Measurements from ENCODE around the gene ARNT2.

The ARNT2 gene

DNA sequence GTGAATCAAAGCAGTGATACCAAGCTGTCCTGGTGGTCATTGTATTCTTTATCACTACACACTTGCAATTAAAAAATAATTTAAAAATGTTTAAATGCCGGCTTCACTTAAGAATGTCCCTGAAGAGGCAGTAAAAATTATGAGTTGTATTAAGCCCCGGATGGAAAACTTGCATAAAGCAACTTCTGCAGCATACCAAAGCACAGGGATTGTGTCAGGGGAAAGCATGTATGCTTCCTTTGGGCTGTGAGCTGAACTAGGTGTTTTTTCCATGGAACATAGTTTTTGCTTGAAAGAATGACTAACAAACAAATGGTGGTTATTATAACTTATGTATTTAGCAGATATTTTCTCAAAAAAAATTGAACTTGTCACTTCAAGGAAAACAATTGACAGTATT, 143.1 kb downstream of the ARNT2 start:
- DNase-seq (ENCODE audit: insufficient read length, low spot score) (no peak), FAIRE-seq (no peak)
- no peak for TF ChIP-seq POU2F2 (IDR thresholded peaks at IDR 0.05; ENCODE audit: low read depth, low read length)
- no peak for TF ChIP-seq POLR2AphosphoS5 (IDR thresholded peaks at IDR 0.05; ENCODE audit: low read depth, low read length)
- TF ChIP-seq SPI1 (IDR thresholded peaks at IDR 0.05; ENCODE audit: low read depth, low read length): no peak
- no peak for TF ChIP-seq TAF1 (IDR thresholded peaks at IDR 0.05; ENCODE audit: low read depth, low read length)
- no peak for TF ChIP-seq POLR2A (IDR thresholded peaks at IDR 0.05; ENCODE audit: low read depth, low read length)
- no peak for TF ChIP-seq PAX5 (IDR thresholded peaks at IDR 0.05; ENCODE audit: insufficient read depth, low read length, severe bottlenecking)

GRCh38 chr15:80549191-80549590, 145.0 kb downstream of the ARNT2 start:
- DNase-seq (ENCODE audit: insufficient read length, low spot score) (no peak), FAIRE-seq (no peak)
- no peak for TF ChIP-seq POU2F2 (IDR thresholded peaks at IDR 0.05; ENCODE audit: low read depth, low read length)

GRCh38 chr15:80549654-80550053, 145.5 kb downstream of the ARNT2 start:
- DNase-seq (ENCODE audit: insufficient read length, low spot score): no peak
- TF ChIP-seq SPI1 (IDR thresholded peaks at IDR 0.05; ENCODE audit: low read depth, low read length): no peak
- no peak for TF ChIP-seq PAX5 (IDR thresholded peaks at IDR 0.05; ENCODE audit: insufficient read depth, low read length, severe bottlenecking)
- TF ChIP-seq TAF1 (IDR thresholded peaks at IDR 0.05; ENCODE audit: low read depth, low read length): no peak
- no peak for TF ChIP-seq POLR2AphosphoS5 (IDR thresholded peaks at IDR 0.05; ENCODE audit: low read depth, low read length)
- no peak for TF ChIP-seq POU2F2 (IDR thresholded peaks at IDR 0.05; ENCODE audit: low read depth, low read length)
- no peak for TF ChIP-seq POLR2A (IDR thresholded peaks at IDR 0.05; ENCODE audit: low read depth, low read length)
- no peak for FAIRE-seq

- no peak for DNase-seq (ENCODE audit: insufficient read length, low spot score)
- TF ChIP-seq TAF1 (IDR thresholded peaks at IDR 0.05; ENCODE audit: low read depth, low read length): no peak
- no peak for TF ChIP-seq POLR2AphosphoS5 (IDR thresholded peaks at IDR 0.05; ENCODE audit: low read depth, low read length)
- no peak for TF ChIP-seq SPI1 (IDR thresholded peaks at IDR 0.05; ENCODE audit: low read depth, low read length)
- no peak for TF ChIP-seq POU2F2 (IDR thresholded peaks at IDR 0.05; ENCODE audit: low read depth, low read length)
- no peak for TF ChIP-seq POLR2A (IDR thresholded peaks at IDR 0.05; ENCODE audit: low read depth, low read length)
- TF ChIP-seq PAX5 (IDR thresholded peaks at IDR 0.05; ENCODE audit: insufficient read depth, low read length, severe bottlenecking): no peak
- no peak for FAIRE-seq
These were observed 146.2 kb downstream of the ARNT2 start for GRCh38 chr15:80550219-80550907.

GRCh38 chr15:80550908-80551260, 146.7 kb downstream of the ARNT2 start:
- DNase-seq (ENCODE audit: insufficient read length, low spot score) (no peak), FAIRE-seq (no peak)
- no peak for TF ChIP-seq PAX5 (IDR thresholded peaks at IDR 0.05; ENCODE audit: insufficient read depth, low read length, severe bottlenecking)
- peak; percentile 10; the same call in 1 of the 2 replicates for TF ChIP-seq SPI1 (IDR thresholded peaks at IDR 0.05; ENCODE audit: low read depth, low read length)
- TF ChIP-seq POLR2AphosphoS5 (IDR thresholded peaks at IDR 0.05; ENCODE audit: low read depth, low read length): no peak
- no peak for TF ChIP-seq POU2F2 (IDR thresholded peaks at IDR 0.05; ENCODE audit: low read depth, low read length)
- no peak for TF ChIP-seq POLR2A (IDR thresholded peaks at IDR 0.05; ENCODE audit: low read depth, low read length)

GRCh38 chr15:80551348-80551747, 147.2 kb downstream of the ARNT2 start:
- no peak for FAIRE-seq
- no peak for DNase-seq (ENCODE audit: insufficient read length, low spot score)
- TF ChIP-seq POLR2A (IDR thresholded peaks at IDR 0.05; ENCODE audit: low read depth, low read length) (no peak), POLR2AphosphoS5 (IDR thresholded peaks at IDR 0.05; ENCODE audit: low read depth, low read length) (no peak)

DNA sequence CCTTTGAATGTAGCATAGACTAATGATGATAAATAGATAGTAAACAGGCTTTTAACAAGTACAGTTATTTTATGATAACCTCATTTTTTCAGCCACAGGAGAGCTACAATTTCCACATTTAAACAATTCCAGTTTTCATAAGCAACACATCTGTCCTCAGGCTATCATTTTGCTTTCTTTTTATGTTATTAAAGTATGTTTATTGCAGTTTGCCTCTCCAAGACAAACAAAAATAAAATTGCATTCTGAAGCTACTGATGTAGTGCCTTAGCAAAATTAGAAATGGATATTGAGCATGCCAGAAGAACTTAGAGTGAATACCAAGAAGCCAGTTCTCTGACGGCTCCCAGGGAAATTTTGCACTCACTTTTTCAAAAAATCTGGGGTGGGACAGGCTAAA, 150.4 kb downstream of the ARNT2 start:
- TF ChIP-seq POLR2AphosphoS5 (IDR thresholded peaks at IDR 0.05; ENCODE audit: low read depth, low read length): no peak
- TF ChIP-seq POU2F2 (IDR thresholded peaks at IDR 0.05; ENCODE audit: low read depth, low read length): no peak
- TF ChIP-seq TAF1 (IDR thresholded peaks at IDR 0.05; ENCODE audit: low read depth, low read length): no peak
- no peak for TF ChIP-seq PAX5 (IDR thresholded peaks at IDR 0.05; ENCODE audit: insufficient read depth, low read length, severe bottlenecking)
- TF ChIP-seq POLR2A (IDR thresholded peaks at IDR 0.05; ENCODE audit: low read depth, low read length): no peak
- no peak for TF ChIP-seq SPI1 (IDR thresholded peaks at IDR 0.05; ENCODE audit: low read depth, low read length)
- no peak for FAIRE-seq

GRCh38 chr15:80556694-80557367, 152.6 kb downstream of the ARNT2 start:
- FAIRE-seq: no peak
- DNase-seq (ENCODE audit: insufficient read length, low spot score): no peak
- TF ChIP-seq POLR2AphosphoS5 (IDR thresholded peaks at IDR 0.05; ENCODE audit: low read depth, low read length): no peak
- no peak for TF ChIP-seq POLR2A (IDR thresholded peaks at IDR 0.05; ENCODE audit: low read depth, low read length)
- TF ChIP-seq TAF1 (IDR thresholded peaks at IDR 0.05; ENCODE audit: low read depth, low read length): no peak
- TF ChIP-seq SPI1 (IDR thresholded peaks at IDR 0.05; ENCODE audit: low read depth, low read length): no peak
- TF ChIP-seq PAX5 (IDR thresholded peaks at IDR 0.05; ENCODE audit: insufficient read depth, low read length, severe bottlenecking): no peak
- no peak for TF ChIP-seq POU2F2 (IDR thresholded peaks at IDR 0.05; ENCODE audit: low read depth, low read length)

More for the DNA sequence above, 150.4 kb downstream of the ARNT2 start:
- no peak for DNase-seq (ENCODE audit: insufficient read length, low spot score)

DNA sequence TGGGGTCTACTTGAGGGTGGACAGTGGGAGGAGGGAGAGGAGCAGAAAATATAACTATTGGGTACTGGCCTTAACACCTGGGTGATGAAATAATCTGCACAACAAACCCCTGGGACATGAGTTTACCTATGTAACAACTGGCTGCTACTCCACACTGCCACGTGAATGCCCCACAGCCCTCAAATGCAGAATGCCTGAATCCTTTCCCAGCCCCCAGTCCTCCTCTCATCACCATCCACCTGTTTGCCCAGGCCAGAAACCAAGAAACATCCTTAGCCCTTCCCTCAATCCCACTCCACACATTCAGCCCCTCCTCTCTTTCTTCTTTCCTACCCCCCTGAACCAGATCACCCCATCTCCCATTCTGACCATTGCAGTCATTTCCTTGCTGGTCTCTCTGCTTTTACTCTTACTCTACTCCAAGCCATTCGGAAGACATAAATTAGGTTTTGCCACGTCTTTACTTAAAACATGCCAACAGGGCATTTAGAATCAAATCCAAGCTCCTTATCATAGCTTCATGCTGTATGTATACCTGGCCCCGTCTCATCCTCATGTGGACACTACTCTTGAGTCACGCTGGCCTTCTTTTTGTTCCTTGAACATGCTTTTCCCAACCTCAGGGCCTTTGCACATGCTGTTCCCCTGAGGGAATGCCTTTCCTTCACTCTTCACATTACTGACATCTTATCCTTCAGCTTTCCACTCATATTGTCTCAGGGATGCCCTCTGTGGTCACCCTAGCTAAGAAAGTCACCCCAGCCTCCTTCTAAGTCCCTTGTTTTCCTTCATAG, 153.5 kb downstream of the ARNT2 start:
- DNase-seq (ENCODE audit: insufficient read length, low spot score) (no peak), FAIRE-seq (no peak)
- TF ChIP-seq POLR2A (IDR thresholded peaks at IDR 0.05; ENCODE audit: low read depth, low read length) (no peak), POLR2AphosphoS5 (IDR thresholded peaks at IDR 0.05; ENCODE audit: low read depth, low read length) (no peak), PAX5 (IDR thresholded peaks at IDR 0.05; ENCODE audit: insufficient read depth, low read length, severe bottlenecking) (no peak), SPI1 (IDR thresholded peaks at IDR 0.05; ENCODE audit: low read depth, low read length) (no peak), POU2F2 (IDR thresholded peaks at IDR 0.05; ENCODE audit: low read depth, low read length) (no peak), TAF1 (IDR thresholded peaks at IDR 0.05; ENCODE audit: low read depth, low read length) (no peak)
